Measurements from ENCODE around the gene PTPRT. TPM values are rescaled to one million over a fixed set of nuclear protein-coding genes. Genes with fewer than 3 reads are reported as not detected.

The PTPRT gene
- total and polyA plus RNA-seq, 2 experiments from 2014 or later, result not detected

DNA sequence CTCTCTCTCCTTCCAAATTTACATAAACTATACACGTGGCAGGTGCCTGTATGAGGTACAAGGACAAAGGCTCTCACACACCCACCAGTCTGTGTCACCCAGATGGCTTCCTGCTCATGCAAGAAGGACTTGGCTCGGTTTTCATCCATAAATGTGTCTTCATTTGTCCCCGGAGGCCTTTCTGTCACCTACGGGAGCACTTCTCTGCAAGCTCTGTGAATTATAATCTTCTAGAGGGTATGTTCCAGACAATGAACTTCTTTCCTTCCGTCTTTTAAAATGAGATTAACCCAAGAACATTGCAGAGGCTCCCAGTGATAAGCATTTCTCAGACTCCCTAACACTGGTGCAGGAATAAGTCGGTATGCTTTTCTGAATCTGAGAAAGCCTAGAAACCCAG, 123.6 kb downstream of the PTPRT start:
- no peak for DNase-seq (ENCODE audit: low spot score)
- H3K4me1 Mint-ChIP-seq, result no peaks in the 10 kb centered on the region; the same call in 2 of the 3 replicates
- peaks cover 33% of the 10 kb centered on the region for H3K36me3 Mint-ChIP-seq (ENCODE audit: low read depth)
- H3K79me2 ChIP-seq (replicated peaks; ENCODE audit: insufficient read depth), result no peaks in the 10 kb centered on the region
- H3K36me3 ChIP-seq (ENCODE audit: insufficient read depth), result peaks cover 6% of the 10 kb centered on the region; the same call in 1 of the 2 replicates
- H3K27ac Mint-ChIP-seq, result no peak overlapping the region
- H3K4me1 ChIP-seq (ENCODE audit: insufficient read depth), result no peaks in the 10 kb centered on the region
- peaks cover 95% of the 10 kb centered on the region for H3K9me3 Mint-ChIP-seq
- H3F3A ChIP-seq (replicated peaks; ENCODE audit: low read depth), result no peaks in the 10 kb centered on the region
- H3K27me3 Mint-ChIP-seq (ENCODE audit: insufficient read depth, low read depth, poor library complexity), result peaks cover 7% of the 10 kb centered on the region
- no peaks in the 10 kb centered on the region for H4K20me1 ChIP-seq (replicated peaks; ENCODE audit: insufficient read depth)
- TF ChIP-seq, protein P1, sequence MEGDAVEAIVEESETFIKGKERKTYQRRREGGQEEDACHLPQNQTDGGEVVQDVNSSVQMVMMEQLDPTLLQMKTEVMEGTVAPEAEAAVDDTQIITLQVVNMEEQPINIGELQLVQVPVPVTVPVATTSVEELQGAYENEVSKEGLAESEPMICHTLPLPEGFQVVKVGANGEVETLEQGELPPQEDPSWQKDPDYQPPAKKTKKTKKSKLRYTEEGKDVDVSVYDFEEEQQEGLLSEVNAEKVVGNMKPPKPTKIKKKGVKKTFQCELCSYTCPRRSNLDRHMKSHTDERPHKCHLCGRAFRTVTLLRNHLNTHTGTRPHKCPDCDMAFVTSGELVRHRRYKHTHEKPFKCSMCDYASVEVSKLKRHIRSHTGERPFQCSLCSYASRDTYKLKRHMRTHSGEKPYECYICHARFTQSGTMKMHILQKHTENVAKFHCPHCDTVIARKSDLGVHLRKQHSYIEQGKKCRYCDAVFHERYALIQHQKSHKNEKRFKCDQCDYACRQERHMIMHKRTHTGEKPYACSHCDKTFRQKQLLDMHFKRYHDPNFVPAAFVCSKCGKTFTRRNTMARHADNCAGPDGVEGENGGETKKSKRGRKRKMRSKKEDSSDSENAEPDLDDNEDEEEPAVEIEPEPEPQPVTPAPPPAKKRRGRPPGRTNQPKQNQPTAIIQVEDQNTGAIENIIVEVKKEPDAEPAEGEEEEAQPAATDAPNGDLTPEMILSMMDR (conservative IDR thresholded peaks at IDR 0.05; ENCODE audit: low read depth in 2 of 2), result no peak
- TF ChIP-seq ZNF462 (CRISPR knock-in tag; IDR thresholded peaks at IDR 0.05) (no peak), JUNB (IDR thresholded peaks at IDR 0.05; ENCODE audit: unreplicated experiment) (no peak), EZH2 (IDR thresholded peaks at IDR 0.05; ENCODE audit: low read depth, unreplicated experiment) (no peak), NANOG (IDR thresholded peaks at IDR 0.05; ENCODE audit: borderline replicate concordance) (no peak), POLR2AphosphoS5 (IDR thresholded peaks at IDR 0.05; ENCODE audit: low read depth) (no peak), CREB1 (CRISPR knock-in tag; IDR thresholded peaks at IDR 0.05; ENCODE audit: low read depth) (no peak), ZNF331 (CRISPR knock-in tag; IDR thresholded peaks at IDR 0.05; ENCODE audit: low read depth) (no peak)
- no peak overlapping the region for H3K4me3 ChIP-seq
- no peak overlapping the region for H3K4me2 ChIP-seq
- ATAC-seq, result no peak
- H3K27me3 ChIP-seq (ENCODE audit: insufficient read depth), result no peaks in the 10 kb centered on the region
- no peaks in the 10 kb centered on the region for H3K9me2 ChIP-seq (ENCODE audit: insufficient read depth)
- no peak overlapping the region for H3K4me3 Mint-ChIP-seq
- H3K27ac ChIP-seq (ENCODE audit: low read depth), result no peak overlapping the region
- no peak overlapping the region for H2AFZ ChIP-seq
